T-helper 22 cell (primary cell): ENCODE measurements around the gene RGP1.

Experiments used
- DNase-seq: peaks from one replicate; pipeline ENCODE4 v3.0.0-alpha.2; 2020; ENCODE audit warnings: low read depth

Gene RGP1

DNA sequence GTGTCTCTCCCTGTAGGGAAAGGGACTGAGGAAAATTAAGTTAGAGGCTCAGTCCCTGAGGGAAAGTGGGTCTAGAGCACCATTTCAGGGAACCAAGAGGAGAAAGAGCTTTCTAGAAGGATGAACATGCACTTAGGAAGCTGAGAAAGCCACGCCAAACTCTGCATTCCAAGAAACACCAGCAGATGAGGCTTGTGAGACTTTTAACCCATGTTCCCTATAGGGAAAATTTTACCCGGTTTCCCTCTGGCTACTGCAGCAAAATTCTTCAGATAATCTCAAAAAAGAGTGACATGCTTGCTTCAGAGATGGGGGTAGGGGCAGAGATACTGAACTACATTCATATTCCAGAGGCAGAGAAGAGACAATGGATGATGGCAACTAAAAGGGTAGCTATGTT, 25.7 kb upstream of the RGP1 start:
- no peak for DNase-seq

DNA sequence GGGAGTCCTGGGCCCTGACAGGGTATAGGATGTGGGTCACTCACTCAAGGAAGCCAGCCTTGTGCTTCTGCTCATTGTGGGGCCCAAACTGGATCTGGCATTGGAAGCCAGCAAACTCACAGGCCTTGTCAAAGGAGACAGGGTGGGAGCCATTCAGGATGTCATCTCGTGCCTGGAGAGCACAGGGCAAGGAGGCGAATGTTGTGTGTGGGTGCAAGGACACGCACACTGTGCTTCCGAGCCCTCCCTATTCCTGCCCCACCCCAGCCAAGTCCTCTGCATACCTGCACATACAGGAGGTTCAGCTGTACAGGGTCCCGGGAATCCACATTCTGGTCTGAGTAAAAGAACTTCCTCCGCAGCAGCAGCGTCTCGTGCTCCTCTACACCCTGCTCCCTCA, 25.2 kb upstream of the RGP1 start:
- DNase-seq = no peak

DNA sequence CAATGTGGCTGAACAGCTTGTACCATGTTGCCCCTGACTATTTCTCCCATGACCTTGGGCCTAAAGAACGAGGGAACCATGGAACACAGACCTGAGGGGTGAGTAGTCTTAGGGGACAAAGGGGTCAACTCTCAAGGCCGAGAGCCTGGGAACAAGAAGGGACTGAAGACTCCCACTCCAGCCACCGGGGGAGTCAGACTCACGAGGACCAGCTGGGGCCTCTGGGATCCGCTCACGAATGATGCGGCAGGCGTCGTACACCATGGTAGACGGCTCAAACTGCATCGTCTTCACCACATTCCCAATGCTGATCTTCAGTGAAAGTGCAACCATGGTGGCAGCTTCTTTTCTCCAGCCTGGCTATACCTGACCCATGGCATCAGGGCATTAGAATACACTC, 23.7 kb upstream of the RGP1 start:
- no peak for DNase-seq

DNA sequence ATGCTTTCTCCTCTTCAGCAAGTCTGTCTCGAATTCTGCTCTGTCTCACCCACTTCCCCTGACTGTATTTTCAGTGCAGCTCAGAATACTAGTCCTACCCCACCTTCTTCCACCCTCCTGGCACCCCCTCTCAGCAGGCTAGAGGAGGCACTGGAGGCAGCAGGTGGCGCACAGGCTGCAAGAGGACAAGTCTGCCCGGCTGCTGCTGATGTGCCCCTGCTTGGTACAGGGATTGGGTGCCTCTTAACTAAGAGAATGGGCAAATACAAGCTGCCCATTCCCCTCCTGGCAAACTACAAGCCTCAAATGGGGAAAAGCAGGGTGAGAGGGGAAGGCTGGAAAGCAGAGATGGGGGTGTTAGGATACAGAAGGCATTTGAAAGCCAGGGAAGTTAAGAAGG, 22.2 kb upstream of the RGP1 start:
- no peak for DNase-seq

DNA sequence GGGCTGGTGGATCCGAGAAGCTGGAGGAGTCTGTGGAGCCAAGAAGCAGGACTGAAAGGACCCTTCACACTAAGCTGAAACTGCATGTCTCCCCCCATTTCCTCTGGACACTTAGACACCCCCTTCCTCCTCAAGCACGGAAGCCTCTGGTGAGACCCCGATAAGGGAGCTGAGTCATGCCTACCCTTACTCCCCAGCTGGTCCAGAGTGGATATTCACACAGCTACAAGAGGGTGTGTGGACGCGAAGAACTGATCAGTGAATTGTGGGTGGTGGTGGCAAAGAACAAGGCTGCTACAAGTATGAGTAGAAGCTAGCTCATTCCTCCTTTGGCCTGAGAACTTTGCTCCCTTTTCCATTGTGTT, 21.4 kb upstream of the RGP1 start:
- no peak for DNase-seq

DNA sequence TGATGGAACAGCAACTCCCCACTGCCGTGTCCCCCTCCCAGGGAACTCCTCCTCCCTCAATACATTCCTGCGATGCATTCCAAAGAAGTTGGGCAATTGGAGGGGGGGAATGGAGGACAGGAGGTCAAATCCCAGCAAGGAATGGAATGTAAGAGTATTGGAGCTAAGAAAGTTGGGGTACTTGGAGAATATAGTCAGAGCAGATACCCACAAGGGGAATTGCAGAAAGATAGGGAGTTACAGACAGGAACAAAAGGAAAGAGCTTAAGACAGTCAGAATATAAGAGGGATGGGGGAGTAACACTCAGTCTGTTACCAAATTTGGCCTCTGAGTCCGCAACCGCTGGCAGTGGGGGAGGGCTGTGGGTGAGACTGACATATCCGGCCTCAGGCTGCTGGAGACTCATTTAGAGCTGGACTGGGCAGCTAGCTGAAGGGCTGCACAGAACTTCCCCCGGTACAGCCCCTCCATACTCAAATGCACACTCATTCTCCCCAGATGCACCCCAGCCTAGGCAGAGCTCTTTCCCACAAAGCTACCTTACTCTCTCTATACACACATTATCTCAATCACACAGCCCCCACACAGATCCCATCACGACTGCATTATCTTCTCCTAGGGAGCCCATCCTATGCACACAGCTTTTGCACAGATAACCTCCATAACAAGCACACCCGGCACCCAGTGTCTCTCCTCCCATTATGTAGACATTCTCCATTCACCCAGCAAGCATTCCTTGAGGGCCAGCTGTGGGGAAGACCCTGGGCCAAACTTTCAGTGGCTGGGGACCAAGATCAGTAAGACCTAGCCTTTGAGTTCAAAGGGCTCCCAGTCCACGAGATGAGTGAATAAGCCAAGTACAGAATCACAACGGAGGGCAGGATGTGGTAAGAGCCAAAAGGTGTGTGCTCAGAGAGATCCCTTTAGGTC, 20.8 kb upstream of the RGP1 start:
- DNase-seq = peak; percentile 17

DNA sequence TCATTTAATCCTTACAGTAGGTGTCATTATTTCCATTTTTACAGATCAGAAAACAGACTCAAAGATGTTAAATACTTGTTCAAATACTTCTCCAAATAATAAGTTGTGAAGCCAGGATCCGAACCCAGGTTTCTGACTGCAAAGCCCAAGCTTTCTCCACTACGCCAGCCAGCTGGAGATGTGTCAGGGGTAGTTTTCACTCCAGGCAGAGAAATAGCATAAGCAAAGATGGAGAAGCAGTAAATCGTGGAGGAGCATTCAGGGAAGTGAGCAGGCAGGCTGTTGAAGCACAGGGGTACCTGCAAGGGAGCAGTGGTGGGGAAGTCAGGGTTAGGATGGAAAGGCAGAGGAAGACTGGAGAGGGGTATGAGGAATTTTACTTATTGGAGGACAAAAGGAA, 20.0 kb upstream of the RGP1 start:
- no peak for DNase-seq

DNA sequence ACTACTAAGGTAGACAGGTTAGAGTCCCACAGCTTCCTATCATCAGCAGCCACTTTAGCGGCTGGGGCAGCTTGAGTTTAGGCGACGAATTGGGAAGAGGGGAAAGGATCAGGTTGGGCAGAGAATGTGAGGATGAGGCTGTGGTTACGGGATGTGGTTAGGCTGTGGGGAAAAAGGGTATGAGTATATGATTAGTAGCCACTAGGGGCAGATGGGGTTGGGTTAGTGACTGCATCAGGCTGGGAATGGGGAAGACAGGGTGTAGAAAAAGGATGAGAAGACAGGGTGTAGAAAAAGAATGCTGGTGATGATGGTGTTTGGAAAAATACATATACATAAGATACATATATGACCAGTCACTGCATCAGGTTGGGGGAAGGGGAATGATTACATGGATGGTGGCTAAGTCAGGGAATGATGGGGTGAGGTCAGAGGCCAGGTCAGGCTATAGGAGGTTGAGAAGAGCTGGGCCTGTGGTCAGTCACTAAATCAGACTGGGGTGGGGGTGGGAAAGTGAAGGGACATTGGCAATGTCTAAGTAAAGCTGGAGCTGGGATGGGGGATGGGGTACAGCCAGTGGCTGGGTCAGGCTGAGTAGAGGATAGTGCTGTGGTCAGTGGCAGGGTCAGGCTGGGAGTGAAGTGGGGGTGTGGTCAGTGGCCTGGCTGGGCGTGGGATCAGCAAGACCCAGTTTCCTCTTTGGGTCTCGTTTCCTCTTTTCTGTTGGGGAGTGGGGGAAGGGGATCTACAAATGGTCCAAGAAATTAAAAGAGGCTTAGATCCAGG, 19.2 kb upstream of the RGP1 start:
- DNase-seq = peak; percentile 20

DNA sequence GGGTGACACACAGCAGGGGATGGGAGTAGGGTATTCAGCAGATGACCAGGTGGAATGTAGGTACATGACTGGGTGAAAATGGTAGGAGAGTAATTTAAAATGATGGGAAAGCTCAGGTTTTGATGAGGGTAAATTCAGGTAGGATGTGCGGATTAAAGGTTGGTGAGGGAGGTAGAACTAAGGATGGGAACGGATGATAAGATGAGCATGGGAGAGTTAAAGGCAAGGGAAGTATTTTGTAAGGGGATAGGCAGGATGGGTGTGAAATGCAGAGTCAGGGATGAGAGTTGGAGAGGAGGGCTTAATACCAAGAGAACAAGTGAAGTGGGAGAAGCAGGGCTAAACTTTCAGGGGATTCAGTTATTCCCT, 18.6 kb upstream of the RGP1 start:
- DNase-seq = no peak

DNA sequence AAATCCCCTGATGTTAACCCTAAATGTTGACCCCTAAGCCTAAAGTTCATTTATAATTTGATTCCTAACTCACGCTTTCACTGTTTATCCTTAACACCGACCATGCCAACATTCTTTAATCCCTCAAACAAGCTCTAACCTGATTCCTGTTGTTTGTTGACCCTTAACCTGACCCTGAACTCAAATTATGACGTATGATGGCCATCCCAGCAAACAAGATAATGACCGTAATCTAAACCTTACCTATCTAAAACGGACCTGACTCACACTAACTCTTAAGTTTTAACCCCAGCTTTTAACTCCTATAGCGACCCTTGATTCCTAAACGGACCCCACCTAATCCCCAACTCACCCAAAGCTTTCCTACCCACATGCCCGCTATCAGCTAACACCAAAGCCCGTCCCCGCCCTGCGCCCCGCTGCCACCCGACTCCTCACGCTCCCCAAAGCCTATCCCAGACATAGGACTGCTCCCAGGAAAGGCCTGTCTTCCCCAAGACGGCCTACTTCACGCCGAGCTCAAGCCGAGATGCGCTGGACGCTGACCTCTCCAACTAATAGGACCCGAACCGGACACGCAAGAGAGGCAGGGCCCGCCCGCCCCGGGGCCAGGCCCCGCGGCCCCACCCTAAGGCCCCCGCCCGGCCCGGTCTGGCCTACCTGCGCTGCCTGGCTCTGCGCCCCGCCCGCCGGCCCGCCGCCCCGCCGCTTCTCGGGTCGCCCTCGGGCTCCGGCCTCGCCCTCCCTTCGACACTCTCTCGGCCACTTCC, 17.5 kb upstream of the RGP1 start:
- DNase-seq = no peak

DNA sequence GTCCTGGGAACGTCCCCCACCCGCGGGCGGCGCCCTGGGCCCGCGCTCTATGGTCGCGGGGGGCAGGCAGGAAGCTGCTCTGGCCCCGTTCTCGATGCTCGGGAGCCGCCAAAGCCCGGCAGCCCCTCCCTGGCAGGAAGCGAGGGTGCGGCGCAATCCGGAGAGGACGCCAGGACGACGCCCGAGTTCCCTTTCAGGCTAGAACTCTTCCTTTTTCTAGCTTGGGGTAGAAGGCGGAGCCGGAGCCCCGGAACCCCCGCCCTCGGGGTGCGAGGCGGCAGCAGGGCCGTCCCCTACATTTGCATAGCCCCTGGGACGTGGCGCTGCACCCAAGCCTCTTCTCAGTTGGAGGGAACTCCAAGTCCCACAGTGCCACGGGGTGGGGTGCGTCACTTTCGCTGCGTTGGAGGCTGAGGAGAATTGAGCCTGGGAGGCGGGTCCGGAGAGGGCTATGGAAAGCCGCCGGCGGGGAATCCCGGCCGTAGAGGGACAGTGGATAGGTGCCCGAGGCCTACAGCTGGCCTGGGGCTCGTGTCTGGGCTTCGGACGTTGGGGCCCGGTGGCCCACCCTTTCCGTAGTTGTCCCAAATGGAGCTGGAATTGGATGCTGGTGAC, 16.8 kb upstream of the RGP1 start, which contains the start of the genes CREB3 and TLN1:
CREB3 (plus strand) TSS at position 482 of the 615 bp plus-strand sequence; CDS start at position 589, 107 bp downstream.
TLN1 (minus strand) TSS at position 11 of the 615 bp plus-strand sequence. CDS start 6,501 bp downstream, outside the sequence.
- peak; percentile 94 for DNase-seq

DNA sequence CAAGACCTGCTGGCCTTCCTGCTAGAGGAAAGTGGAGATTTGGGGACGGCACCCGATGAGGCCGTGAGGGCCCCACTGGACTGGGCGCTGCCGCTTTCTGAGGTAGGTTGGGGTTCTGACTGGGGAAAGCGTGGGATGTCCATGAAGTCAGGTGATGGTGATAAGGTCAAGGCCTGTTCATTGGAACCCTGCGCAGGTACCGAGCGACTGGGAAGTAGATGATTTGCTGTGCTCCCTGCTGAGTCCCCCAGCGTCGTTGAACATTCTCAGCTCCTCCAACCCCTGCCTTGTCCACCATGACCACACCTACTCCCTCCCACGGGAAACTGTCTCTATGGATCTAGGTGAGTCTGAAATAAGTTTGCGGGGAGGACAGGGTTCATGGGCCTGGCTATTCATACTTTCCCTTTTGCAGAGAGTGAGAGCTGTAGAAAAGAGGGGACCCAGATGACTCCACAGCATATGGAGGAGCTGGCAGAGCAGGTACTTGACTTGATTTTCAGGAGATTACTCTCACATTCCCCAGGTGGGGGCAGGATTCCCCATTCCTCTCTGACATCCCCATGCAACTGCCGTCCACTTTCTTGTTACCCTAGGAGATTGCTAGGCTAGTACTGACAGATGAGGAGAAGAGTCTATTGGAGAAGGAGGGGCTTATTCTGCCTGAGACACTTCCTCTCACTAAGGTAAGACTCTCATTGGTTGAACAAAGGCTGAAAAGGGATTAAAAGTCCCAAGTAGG, 16.1 kb upstream of the RGP1 start:
- DNase-seq = no peak

DNA sequence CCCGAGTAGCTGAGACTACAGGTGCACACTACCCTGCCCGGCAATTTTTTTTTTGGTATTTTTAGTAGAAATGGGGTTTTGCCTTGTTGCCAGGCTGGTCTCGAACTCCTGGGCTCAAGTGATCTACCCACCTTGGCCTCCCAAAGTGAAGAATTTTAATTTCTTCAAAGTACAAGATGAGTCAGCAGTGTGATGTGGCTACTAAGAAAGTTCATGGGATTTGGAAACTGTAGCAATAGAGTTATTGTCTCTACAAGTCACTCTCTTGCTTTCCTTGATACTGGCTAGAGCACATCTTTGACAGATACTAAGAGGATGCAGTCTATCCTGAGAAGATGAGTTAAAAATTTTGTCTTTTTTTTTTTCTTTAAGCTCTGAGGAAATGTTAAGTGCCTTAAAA, 15.0 kb upstream of the RGP1 start:
- no peak for DNase-seq

DNA sequence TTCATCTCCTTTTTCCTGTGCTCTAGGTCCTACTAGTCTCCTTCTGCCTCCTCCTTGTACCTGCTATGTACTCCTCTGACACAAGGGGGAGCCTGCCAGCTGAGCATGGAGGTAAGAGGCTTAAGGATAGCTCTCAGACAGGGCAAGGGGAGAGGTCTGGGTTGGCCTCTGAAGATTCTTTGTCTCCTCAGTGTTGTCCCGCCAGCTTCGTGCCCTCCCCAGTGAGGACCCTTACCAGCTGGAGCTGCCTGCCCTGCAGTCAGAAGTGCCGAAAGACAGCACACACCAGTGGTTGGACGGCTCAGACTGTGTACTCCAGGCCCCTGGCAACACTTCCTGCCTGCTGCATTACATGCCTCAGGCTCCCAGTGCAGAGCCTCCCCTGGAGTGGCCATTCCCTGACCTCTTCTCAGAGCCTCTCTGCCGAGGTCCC, 12.9 kb upstream of the RGP1 start:
- DNase-seq = peak; percentile 39

DNA sequence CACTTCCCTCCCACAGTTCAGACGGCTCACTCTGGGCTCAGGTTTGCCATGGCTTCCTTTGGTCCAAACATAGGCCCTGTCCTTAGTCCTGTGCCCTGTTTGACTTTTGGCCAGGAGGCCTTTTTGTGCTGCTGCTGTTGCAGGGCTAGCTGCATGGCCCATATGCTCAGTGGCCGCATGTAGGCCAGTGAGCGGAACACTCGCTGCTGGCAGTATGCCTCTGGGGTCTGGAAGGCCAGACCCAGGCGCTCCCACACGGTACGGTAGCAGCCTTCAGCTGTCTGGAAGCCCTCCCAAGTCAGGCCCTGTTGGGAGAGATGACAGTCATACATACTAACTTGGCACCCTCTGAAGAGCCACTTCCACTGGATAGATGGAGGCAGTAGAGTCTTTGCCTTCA, 11.9 kb upstream of the RGP1 start:
- no peak for DNase-seq

DNA sequence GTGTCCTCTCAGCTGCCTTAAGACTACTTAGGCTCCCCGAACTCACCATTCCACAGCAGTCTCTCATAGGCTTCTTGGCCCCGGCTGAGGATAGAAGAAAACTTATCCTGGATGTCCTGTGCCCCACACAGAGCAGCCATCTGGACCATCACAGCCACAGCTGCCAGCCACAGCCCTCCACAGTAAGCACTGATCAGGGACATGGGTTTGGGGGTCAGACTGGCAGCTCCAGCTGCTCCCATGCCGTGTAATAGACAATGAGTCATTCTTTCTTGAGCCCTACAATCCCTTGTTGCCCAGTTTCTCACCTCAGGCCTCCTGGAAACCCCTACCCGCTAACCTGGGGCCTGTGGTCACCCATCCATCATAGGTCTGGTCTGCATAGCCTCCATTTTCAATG, 10.9 kb upstream of the RGP1 start:
- no peak for DNase-seq

DNA sequence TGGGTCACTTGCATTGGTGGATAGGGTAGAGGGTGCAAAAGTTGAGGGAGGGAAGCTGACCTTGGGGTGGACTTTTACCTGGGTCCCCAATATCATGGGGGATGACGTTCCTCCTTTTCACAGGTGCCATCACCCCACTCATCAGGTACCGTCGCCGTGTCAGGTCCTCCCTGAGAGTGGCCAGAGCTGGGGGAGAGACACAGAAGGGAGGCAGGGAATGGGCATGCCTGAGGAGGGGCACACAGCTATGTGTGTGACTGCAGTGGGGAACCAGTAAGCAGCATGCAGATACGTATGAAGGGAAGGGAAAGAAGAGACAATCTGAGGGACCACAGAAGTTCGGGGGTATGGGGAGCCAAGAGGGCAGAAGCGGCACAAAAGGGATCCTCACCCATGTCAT, 10.2 kb upstream of the RGP1 start:
- DNase-seq = no peak

DNA sequence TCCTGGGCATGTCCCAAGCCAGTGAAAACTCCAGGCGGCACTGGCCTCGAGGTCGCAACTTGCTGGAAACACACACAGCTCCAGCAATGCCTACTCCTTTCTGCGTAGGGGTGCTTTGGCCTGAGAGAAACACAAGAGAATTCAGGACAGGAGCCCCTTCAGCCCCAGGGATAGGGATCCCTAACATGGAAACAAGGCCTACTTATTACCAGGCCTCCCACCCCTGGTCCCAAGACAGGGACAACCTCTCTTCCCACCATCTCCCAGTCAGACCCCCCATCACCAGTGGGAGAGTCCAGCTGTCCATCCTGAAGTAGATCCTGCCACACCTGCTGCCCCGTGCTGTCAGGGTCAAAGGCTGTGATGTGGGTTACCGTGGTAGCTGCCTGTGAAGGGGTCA, 8.8 kb upstream of the RGP1 start:
- DNase-seq = no peak

DNA sequence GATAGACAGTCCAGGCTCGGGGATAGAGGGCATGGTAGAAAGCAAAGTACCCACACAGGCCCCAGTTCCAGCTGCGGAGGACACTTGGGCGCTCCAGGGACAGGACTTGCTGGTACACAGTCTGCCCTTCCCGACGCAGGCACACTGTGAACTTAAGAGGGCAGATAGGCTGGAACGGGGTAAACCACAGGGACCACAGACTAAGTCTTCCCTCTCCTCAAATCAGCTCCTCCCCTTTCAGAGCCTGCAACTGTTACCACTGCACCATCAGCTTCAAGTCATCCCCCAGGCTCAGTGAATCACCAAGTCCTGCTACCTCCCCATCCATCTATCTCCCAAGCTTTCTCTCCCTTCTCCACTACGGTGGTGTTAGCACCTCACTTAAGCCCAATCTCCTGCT, 7.3 kb upstream of the RGP1 start:
- no peak for DNase-seq

DNA sequence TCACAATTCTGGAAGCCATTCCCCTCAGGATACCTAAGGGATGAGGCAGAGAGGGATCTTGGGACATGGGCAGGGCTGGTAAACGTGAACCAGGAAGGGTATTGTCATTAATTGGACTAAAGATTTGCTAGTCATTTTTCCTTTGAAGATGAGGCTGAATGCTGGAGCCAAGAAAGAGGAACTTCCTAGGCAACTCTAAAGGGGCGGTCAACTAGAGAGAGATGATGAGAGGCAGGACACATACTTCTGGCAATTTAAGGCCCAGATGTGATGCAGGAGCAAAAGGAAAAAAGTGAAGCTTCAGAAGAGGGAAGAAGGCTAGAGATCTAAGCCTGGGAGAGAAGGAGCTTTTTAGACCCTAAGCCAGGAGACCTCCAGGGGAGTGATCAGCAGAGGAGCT, 5.6 kb upstream of the RGP1 start:
- no peak for DNase-seq

DNA sequence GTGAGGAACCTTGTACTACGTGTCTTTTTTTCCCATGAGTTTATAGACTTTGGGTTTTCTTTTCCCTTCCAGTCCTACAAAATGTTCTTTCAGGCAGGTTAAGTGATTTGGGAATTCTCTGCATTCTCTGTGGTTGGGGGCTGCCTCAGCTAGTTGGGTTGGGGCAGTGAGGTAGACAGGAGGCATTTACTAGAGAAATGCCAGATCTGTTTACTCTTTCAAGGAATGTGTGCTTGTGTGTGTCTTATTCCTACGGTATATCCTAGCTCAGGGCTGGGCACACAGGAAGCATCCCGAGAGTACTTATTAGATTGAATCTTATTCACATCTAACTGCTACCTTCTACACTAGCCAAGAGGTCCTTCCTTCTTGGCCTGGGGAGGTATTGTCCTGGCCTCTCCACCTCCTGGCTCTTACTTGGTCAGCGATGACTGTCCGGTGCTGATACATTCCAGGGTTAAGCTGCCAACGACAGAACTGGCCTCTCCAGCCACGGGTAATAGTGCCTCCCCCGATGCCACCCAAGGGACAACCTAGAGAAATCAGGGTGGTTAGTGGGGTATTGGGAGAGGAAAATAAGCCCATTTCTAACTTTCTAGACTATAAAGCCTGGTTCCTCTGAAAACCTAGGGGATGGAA, 5.1 kb upstream of the RGP1 start:
- no peak for DNase-seq
